K562 (cell line): ENCODE data around the gene ZNF513. TPM values are rescaled to one million over a fixed set of nuclear protein-coding genes. Genes with fewer than 3 reads are reported as not detected.
A peak's percentile ranks its signal among the peaks of the same experiment; 100 is the strongest.

Experiments used
- ELF4 ChIP-seq: fragments of 450-650 bp; formaldehyde crosslinking; IDR thresholded peaks from 2 replicates; pipeline ENCODE4 v1.4.0; 2022; ENCODE audit warnings: missing genetic modification characterization
- IRF2 ChIP-seq: sonication (generic); formaldehyde crosslinking; IDR thresholded peaks from 2 replicates; pipeline ENCODE4 v1.8.1; 2022; ENCODE audit warnings: mild to moderate bottlenecking, missing genetic modification reagents
- RAD21 ChIP-seq, 2 experiments: fragments of 250-450 bp in 1 of 2; fragments of 450-650 bp in 1 of 2; sonication (Bioruptor Pico) in 1 of 2; formaldehyde crosslinking in 1 of 2; IDR thresholded peaks in 1 of 2; conservative IDR thresholded peaks in 1 of 2; 2 replicates each; pipeline versions ENCODE4 v1.4.0 to v1.8.0; 2020 to 2022; ENCODE audit warnings: mild to moderate bottlenecking in 2 of 2, moderate library complexity in 1 of 2
- TCF7 ChIP-seq: sonication (generic); IDR thresholded peaks from 2 replicates; pipeline ENCODE4 v1.6.1; 2016; ENCODE audit warnings: antibody characterized with exemption, borderline replicate concordance
- ZBTB17 ChIP-seq: fragments of 450-650 bp; formaldehyde crosslinking; IDR thresholded peaks from 2 replicates; pipeline ENCODE4 v1.4.0; 2020; ENCODE audit warnings: mild to moderate bottlenecking
- polyA plus RNA-seq, 8 experiments: library from polyadenylated mRNA; depleted of rRNA in 4 of 8; stranded (reverse) in 5 of 8; unstranded in 3 of 8; fragments of >200 nt; fragmentation: Nextera tagmentation in 2 of 8; fragmentation: Illumina TruSeq in 1 of 8; extraction: Ambion mirVana in 2 of 8; extraction: Trizol in 1 of 8; gene quantifications; 2 replicates each; pipeline versions ENCODE4 v1.2.1 to v1.2.3, GENCODE V29; 2011 to 2014; ENCODE audit warnings: inconsistent platforms in 1 of 8, missing spikeins in 1 of 8
- total RNA-seq, 7 experiments: library from RNA; depleted of rRNA in 6 of 7; stranded (reverse); fragments of >200 nt in 6 of 7; fragmentation: Illumina TruSeq in 2 of 7; extraction: Trizol in 2 of 7; gene quantifications; 2 replicates each; pipeline versions ENCODE4 v1.2.1 to v1.2.3, GENCODE V29; 2011 to 2021; ENCODE audit warnings: low replicate concordance in 1 of 7
- TF ChIP-seq, protein P1 (sequence below), 2 experiments: fragments of 450-650 bp in 1 of 2; sonication (generic) in 1 of 2; formaldehyde crosslinking in 1 of 2; IDR thresholded peaks; 2 replicates each; pipeline versions ENCODE4 v1.7.1 to v1.9.0; 2016 to 2022; ENCODE audit warnings: inconsistent platforms in 1 of 2, mild to moderate bottlenecking in 1 of 2, missing genetic modification reagents in 1 of 2
- TF ChIP-seq, protein P2 (sequence below): fragments of 450-650 bp; IDR thresholded peaks from one replicate; pipeline ENCODE4 v1.6.1; 2018; ENCODE audit warnings: mild to moderate bottlenecking, moderate library complexity; ENCODE audit not compliant: partially characterized antibody
- TF ChIP-seq, protein P3 (sequence below): fragments of 250-450 bp; sonication (Bioruptor Pico); IDR thresholded peaks from 2 replicates; pipeline ENCODE4 v1.8.0; 2021; ENCODE audit warnings: moderate library complexity, mild to moderate bottlenecking, inconsistent platforms
- TF ChIP-seq, protein P4 (sequence below): sonication (generic); formaldehyde crosslinking; IDR thresholded peaks from 2 replicates; pipeline ENCODE4 v1.8.1; 2023; ENCODE audit warnings: mild to moderate bottlenecking, missing genetic modification reagents
- TF ChIP-seq, protein P5 (sequence below): sonication (generic); formaldehyde crosslinking; IDR thresholded peaks from 2 replicates; pipeline ENCODE4 v1.8.0; 2022; ENCODE audit warnings: missing genetic modification reagents, mild to moderate bottlenecking, moderate library complexity, borderline replicate concordance

The ZNF513 gene
- total and polyA plus RNA-seq, 9 of the 15 experiments (the other 6 are each of a cell fraction or from before 2014, with no cell fraction given) = 0.04 to 13.6 (median 4.4) TPM

DNA sequence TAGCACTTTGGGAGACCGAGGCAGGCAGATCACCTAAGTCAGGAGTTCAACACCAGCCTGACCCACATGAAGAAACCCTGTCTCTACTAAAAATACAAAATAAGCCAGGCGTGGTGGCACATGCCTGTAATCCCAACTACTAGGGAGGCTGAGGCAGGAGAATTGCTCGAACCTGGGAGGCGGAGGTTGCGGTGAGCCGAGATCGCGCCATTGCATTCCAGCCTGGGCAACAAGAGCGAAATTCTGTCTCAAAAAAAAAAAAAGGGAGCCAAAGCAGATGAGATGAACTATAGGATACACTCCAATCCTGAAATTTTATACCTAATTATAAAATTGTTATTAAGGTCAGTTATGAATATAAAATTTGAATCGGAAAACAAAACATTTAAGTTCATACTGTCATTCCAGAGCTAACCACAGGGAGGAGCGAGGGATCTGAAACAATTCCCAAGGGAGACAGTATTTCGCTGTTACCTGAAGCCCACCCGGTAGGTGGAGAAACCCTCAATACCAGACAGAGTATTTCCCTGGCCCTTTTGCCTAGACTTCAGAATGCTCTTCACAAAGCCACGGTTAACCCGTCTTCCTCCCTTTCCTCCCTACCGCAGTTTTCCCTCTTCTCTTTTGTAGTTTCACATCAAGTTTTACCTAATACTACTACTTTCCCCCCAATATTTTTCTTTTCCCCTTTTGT lies 27.4 kb upstream of the ZNF513 start (continued):
- TF ChIP-seq, protein P1, sequence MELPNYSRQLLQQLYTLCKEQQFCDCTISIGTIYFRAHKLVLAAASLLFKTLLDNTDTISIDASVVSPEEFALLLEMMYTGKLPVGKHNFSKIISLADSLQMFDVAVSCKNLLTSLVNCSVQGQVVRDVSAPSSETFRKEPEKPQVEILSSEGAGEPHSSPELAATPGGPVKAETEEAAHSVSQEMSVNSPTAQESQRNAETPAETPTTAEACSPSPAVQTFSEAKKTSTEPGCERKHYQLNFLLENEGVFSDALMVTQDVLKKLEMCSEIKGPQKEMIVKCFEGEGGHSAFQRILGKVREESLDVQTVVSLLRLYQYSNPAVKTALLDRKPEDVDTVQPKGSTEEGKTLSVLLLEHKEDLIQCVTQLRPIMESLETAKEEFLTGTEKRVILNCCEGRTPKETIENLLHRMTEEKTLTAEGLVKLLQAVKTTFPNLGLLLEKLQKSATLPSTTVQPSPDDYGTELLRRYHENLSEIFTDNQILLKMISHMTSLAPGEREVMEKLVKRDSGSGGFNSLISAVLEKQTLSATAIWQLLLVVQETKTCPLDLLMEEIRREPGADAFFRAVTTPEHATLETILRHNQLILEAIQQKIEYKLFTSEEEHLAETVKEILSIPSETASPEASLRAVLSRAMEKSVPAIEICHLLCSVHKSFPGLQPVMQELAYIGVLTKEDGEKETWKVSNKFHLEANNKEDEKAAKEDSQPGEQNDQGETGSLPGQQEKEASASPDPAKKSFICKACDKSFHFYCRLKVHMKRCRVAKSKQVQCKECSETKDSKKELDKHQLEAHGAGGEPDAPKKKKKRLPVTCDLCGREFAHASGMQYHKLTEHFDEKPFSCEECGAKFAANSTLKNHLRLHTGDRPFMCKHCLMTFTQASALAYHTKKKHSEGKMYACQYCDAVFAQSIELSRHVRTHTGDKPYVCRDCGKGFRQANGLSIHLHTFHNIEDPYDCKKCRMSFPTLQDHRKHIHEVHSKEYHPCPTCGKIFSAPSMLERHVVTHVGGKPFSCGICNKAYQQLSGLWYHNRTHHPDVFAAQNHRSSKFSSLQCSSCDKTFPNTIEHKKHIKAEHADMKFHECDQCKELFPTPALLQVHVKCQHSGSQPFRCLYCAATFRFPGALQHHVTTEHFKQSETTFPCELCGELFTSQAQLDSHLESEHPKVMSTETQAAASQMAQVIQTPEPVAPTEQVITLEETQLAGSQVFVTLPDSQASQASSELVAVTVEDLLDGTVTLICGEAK (IDR thresholded peaks at IDR 0.05) = 0 out of 2 replicates have a peak, but pooled peaks have one; percentile 15
- TF ChIP-seq, protein P1 (CRISPR knock-in tag; IDR thresholded peaks at IDR 0.05) = no peak
- TF ChIP-seq ZBTB17 (CRISPR knock-in tag) (no peak), IRF2 (no peak), TCF7 (no peak), ELF4 (CRISPR knock-in tag) (no peak), RAD21 (CRISPR knock-in tag; conservative IDR thresholded peaks at IDR 0.05 in 1 of 2, IDR thresholded peaks at IDR 0.05 in 1 of 2) (peak; percentile 52 to 81)
- TF ChIP-seq, protein P2, sequence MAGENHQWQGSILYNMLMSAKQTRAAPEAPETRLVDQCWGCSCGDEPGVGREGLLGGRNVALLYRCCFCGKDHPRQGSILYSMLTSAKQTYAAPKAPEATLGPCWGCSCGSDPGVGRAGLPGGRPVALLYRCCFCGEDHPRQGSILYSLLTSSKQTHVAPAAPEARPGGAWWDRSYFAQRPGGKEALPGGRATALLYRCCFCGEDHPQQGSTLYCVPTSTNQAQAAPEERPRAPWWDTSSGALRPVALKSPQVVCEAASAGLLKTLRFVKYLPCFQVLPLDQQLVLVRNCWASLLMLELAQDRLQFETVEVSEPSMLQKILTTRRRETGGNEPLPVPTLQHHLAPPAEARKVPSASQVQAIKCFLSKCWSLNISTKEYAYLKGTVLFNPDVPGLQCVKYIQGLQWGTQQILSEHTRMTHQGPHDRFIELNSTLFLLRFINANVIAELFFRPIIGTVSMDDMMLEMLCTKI = no peak
- TF ChIP-seq, protein P3, sequence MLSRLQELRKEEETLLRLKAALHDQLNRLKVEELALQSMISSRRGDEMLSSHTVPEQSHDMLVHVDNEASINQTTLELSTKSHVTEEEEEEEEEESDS = no peak
- TF ChIP-seq, protein P4, sequence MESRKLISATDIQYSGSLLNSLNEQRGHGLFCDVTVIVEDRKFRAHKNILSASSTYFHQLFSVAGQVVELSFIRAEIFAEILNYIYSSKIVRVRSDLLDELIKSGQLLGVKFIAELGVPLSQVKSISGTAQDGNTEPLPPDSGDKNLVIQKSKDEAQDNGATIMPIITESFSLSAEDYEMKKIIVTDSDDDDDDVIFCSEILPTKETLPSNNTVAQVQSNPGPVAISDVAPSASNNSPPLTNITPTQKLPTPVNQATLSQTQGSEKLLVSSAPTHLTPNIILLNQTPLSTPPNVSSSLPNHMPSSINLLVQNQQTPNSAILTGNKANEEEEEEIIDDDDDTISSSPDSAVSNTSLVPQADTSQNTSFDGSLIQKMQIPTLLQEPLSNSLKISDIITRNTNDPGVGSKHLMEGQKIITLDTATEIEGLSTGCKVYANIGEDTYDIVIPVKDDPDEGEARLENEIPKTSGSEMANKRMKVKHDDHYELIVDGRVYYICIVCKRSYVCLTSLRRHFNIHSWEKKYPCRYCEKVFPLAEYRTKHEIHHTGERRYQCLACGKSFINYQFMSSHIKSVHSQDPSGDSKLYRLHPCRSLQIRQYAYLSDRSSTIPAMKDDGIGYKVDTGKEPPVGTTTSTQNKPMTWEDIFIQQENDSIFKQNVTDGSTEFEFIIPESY (CRISPR knock-in tag) = peak; percentile 80
- TF ChIP-seq, protein P5, sequence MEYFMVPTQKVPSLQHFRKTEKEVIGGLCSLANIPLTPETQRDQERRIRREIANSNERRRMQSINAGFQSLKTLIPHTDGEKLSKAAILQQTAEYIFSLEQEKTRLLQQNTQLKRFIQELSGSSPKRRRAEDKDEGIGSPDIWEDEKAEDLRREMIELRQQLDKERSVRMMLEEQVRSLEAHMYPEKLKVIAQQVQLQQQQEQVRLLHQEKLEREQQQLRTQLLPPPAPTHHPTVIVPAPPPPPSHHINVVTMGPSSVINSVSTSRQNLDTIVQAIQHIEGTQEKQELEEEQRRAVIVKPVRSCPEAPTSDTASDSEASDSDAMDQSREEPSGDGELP = 0 out of 2 replicates have a peak, but pooled peaks have one; percentile 23
